BLaER1 (cell line): Measurements from ENCODE around the gene MYO1D.

Source experiments
- H3K27ac ChIP-seq: shearing (Covaris generic); formaldehyde crosslinking; 2 replicates; pipeline ENCODE4 v1.8.1; 2022
- H3K27me3 ChIP-seq: shearing (Covaris generic); formaldehyde crosslinking; 2 replicates; pipeline ENCODE4 v1.8.1; 2022
- H3K36me3 ChIP-seq: shearing (Covaris generic); formaldehyde crosslinking; 2 replicates; pipeline ENCODE4 v1.8.1; 2022
- H3K4me1 ChIP-seq: shearing (Covaris generic); formaldehyde crosslinking; 2 replicates; pipeline ENCODE4 v1.8.1; 2022
- H3K4me2 ChIP-seq: shearing (Covaris generic); formaldehyde crosslinking; 2 replicates; pipeline ENCODE4 v1.8.1; 2022
- H3K4me3 ChIP-seq: shearing (Covaris generic); formaldehyde crosslinking; 2 replicates; pipeline ENCODE4 v1.8.1; 2022
- H3K9ac ChIP-seq: shearing (Covaris generic); formaldehyde crosslinking; 2 replicates; pipeline ENCODE4 v1.8.1; 2022
- H3K9me3 ChIP-seq: shearing (Covaris generic); formaldehyde crosslinking; 2 replicates; pipeline ENCODE4 v1.8.1; 2022
- H4K20me1 ChIP-seq: shearing (Covaris generic); formaldehyde crosslinking; 2 replicates; pipeline ENCODE4 v1.8.1; 2022
- Cebpa-rat ChIP-seq: shearing (Covaris generic); IDR thresholded peaks from 2 replicates; pipeline ENCODE4 v1.8.1; 2022

MYO1D gene

DNA sequence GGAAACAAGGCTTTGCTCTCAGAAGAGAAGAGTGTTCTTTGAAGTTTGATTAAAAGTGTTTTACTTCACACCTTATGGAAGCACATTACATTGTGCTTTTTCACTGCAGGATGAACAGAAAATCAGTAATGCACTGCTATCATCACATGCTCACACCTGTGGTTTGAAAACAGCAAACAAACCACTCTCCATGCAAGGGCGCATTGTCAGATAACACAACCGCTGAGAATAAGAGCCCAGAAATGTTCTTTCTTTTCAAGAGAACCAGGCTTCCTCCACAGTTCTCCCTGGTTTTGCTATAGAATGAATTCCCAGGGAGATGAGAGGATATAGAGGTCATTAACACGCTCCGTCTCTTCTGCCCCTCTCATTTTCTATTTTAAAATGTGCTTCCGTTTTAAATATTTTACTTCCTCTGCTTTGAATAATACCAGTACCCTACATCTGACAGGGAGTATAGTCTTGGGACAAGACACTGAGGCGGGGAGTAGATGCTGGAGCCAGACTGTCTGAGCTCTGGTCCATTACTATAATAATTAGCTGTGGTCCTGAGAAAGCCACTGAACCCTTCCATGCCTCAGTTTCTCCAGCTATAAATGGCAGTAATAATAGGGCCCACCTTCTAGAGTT, 318.5 kb downstream of the MYO1D start:
- Histone ChIP-seq H3K27ac (peak overlapping the region; percentile 66), H4K20me1 (no peaks in the 10 kb centered on the region), H3K36me3 (no peaks in the 10 kb centered on the region), H3K9ac (peak overlapping the region; percentile 55; the same call in 1 of the 2 replicates), H3K4me1 (peaks cover 32% of the 10 kb centered on the region), H3K4me2 (peak overlapping the region; percentile 88), H3K4me3 (peak overlapping the region; percentile 28; the same call in 1 of the 2 replicates), H3K27me3 (no peaks in the 10 kb centered on the region), H3K9me3 (no peaks in the 10 kb centered on the region)
- no peak for TF ChIP-seq Cebpa-rat

DNA sequence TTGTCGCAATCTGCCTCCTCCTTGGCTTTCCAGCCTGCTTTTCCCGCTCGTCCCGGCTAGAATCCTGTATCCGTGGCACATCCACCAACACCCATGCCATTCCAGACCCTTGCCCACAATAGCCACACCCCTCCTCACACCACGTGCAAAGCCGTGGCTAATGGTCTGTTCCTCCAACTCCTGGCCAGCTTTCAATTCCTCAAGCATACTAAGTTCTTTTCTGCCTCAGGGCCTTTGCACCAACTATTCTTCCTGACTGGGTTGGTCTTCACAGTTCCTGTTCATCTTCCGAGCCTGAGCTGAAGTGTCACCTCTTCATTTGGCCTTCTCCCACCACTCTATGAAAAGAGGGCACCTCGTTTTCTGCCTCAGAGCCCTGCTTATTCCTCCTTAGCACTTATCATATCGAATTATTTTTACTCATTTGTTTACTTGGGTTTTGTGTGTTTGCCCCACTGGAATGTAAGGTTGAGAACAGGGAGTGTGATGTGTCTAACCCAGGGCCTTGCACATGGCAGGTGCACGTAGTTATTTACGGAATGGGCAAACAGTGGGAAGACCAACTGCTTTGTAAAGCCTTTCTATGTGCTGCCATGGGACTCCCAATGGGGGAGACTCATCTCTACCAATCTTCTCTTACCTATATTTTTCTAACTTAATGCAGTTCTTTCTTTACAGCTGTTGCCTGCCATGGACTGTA, 321.2 kb downstream of the MYO1D start:
- H3K4me1 ChIP-seq = peaks cover 42% of the 10 kb centered on the region
- H3K9ac ChIP-seq = no peak overlapping the region
- no peak overlapping the region for H3K4me3 ChIP-seq
- H3K27ac ChIP-seq = no peak overlapping the region
- H3K9me3 ChIP-seq = no peaks in the 10 kb centered on the region
- no peak for TF ChIP-seq Cebpa-rat
- H3K36me3 ChIP-seq = no peaks in the 10 kb centered on the region
- H3K27me3 ChIP-seq = no peaks in the 10 kb centered on the region
- H4K20me1 ChIP-seq = no peaks in the 10 kb centered on the region
- H3K4me2 ChIP-seq = no peak overlapping the region

- Histone ChIP-seq H3K36me3 (no peaks in the 10 kb centered on the region), H3K27me3 (no peaks in the 10 kb centered on the region), H3K4me1 (peaks cover 30% of the 10 kb centered on the region), H3K4me2 (no peak overlapping the region), H4K20me1 (no peaks in the 10 kb centered on the region), H3K9me3 (no peaks in the 10 kb centered on the region), H3K4me3 (no peak overlapping the region), H3K9ac (no peak overlapping the region), H3K27ac (no peak overlapping the region)
- no peak for TF ChIP-seq Cebpa-rat
Observed at GRCh38 chr17:32553168-32553567, 323.8 kb downstream of the MYO1D start.

DNA sequence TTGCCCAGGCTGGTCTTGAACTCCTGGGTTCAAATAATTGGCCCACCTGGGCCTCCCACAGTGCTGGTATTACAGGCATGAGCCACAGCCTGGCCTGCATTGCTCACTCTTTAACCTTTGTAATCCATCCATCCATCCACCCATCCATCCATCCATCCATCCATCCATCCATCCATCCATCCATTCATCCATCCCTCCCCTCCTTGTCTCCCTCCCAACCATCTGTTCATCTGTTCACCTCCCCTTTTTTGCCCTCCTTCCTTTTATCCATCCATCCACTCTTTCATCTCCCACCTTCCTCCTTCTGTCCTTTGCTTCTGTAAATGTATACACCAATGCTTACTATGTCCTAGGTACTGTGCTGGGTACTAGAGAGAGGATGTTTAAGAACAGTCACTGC, 324.6 kb downstream of the MYO1D start:
- Histone ChIP-seq H3K27me3 (no peaks in the 10 kb centered on the region), H3K27ac (no peak overlapping the region), H3K36me3 (no peaks in the 10 kb centered on the region)

DNA sequence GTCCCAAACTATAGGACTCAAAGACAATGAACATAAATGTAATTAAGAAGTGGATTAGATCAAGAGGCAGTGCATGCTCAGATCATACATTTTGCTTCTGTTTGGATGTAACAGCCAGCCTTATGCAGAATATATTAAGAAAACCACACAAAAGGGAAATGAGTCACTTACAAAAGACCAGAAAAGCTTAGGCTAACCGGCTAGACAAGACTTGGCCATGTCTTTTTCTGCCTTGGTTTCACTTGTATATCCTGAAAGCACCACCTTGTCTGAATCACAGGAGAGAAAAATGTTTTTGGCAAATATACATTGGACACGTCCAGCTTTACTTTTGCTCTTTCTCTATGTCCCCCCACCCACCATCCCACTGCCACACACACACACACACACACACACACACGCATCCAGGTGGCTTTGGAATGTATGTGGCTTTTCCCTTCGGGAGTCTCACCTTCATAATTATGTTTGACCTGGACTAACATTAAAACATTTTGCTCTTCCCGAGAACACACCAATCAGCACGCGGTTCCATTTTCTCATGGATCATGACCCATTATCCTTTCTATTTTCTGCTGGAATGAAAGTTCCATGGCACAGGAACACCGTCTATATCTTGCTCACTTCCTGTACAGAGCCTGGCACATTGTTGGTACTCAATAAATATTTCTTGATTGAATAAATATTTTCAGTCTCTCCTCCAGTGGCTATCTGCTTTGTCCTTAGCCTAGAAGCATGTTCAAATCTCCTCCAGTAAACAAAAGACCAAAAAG, 325.6 kb downstream of the MYO1D start:
- Histone ChIP-seq H3K9ac (no peak overlapping the region), H3K4me2 (peak overlapping the region; percentile 40), H4K20me1 (no peaks in the 10 kb centered on the region), H3K4me3 (no peak overlapping the region), H3K36me3 (no peaks in the 10 kb centered on the region), H3K27me3 (no peaks in the 10 kb centered on the region), H3K4me1 (peaks cover 14% of the 10 kb centered on the region), H3K27ac (no peak overlapping the region), H3K9me3 (no peaks in the 10 kb centered on the region)
- TF ChIP-seq Cebpa-rat = no peak

More for the DNA sequence above, 324.6 kb downstream of the MYO1D start:
- no peaks in the 10 kb centered on the region for H3K9me3 ChIP-seq
- H3K9ac ChIP-seq = no peak overlapping the region
- H3K4me2 ChIP-seq = no peak overlapping the region
- peaks cover 21% of the 10 kb centered on the region for H3K4me1 ChIP-seq
- no peaks in the 10 kb centered on the region for H4K20me1 ChIP-seq
- no peak overlapping the region for H3K4me3 ChIP-seq
- TF ChIP-seq Cebpa-rat = no peak

GRCh38 chr17:32549559-32549958, 327.4 kb downstream of the MYO1D start:
- Histone ChIP-seq H4K20me1 (no peaks in the 10 kb centered on the region), H3K4me1 (peaks cover 14% of the 10 kb centered on the region), H3K36me3 (no peaks in the 10 kb centered on the region), H3K9ac (no peak overlapping the region), H3K9me3 (no peaks in the 10 kb centered on the region), H3K27me3 (no peaks in the 10 kb centered on the region), H3K27ac (no peak overlapping the region), H3K4me3 (no peak overlapping the region), H3K4me2 (no peak overlapping the region)
- TF ChIP-seq Cebpa-rat = peak; percentile 89

DNA sequence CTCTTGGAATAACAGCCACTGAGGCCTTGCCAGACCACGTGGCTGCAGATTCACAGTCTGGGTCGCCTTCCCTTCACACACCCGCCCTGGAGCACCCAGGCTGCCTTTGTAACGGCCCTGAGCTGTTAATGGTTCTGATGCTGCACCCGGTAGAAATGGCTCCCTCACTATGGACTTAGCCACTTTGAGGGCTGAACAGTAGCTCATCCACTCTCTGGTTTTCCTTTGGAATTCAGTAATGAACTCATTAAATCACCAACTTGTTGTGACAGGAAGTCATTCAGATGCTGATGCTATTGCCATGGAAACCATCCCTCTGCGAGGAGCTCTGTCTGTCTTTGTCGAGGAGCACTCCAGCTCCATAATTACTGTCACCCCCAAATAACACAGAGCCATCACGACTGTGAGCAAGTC, 330.9 kb downstream of the MYO1D start:
- no peaks in the 10 kb centered on the region for H4K20me1 ChIP-seq
- H3K9ac ChIP-seq = no peak overlapping the region
- H3K4me3 ChIP-seq = no peak overlapping the region
- H3K27me3 ChIP-seq = no peaks in the 10 kb centered on the region
- no peak overlapping the region for H3K27ac ChIP-seq
- TF ChIP-seq Cebpa-rat = no peak
- no peak overlapping the region for H3K4me2 ChIP-seq
- H3K36me3 ChIP-seq = no peaks in the 10 kb centered on the region
- H3K9me3 ChIP-seq = no peaks in the 10 kb centered on the region
- peaks cover 7% of the 10 kb centered on the region for H3K4me1 ChIP-seq

GRCh38 chr17:32542186-32542585, 334.7 kb downstream of the MYO1D start:
- peaks cover 1% of the 10 kb centered on the region; the same call in 1 of the 2 replicates for H3K4me1 ChIP-seq
- no peak overlapping the region for H3K4me3 ChIP-seq
- H4K20me1 ChIP-seq = no peaks in the 10 kb centered on the region
- H3K9me3 ChIP-seq = no peaks in the 10 kb centered on the region
- no peaks in the 10 kb centered on the region for H3K27me3 ChIP-seq
- no peak overlapping the region for H3K4me2 ChIP-seq
- TF ChIP-seq Cebpa-rat = no peak
- H3K36me3 ChIP-seq = no peaks in the 10 kb centered on the region
- no peak overlapping the region for H3K27ac ChIP-seq
- H3K9ac ChIP-seq = no peak overlapping the region

DNA sequence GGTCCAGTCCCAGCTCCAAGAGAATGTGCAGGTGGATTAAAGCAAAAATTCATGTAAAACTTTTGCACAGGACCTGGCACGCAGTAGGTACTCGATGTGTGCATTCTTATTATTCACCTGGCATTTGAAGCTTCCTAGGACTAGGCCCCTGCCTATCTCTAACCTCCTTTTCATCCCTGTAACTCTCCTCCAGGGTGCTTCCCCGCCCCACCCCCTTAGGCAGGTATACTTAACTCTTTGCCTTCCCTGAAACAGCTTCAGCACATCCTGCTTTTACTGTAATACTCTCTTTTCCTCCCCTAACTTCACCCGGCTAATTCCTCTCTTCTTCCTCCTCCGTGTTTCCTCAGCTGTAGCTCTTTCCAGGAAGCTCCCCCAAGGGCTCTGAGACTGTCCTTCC, 335.3 kb downstream of the MYO1D start:
- H3K9me3 ChIP-seq = no peaks in the 10 kb centered on the region
- no peak for TF ChIP-seq Cebpa-rat
- no peaks in the 10 kb centered on the region for H4K20me1 ChIP-seq
- H3K27ac ChIP-seq = no peak overlapping the region
- no peaks in the 10 kb centered on the region for H3K36me3 ChIP-seq
- no peak overlapping the region for H3K9ac ChIP-seq
- no peak overlapping the region for H3K4me3 ChIP-seq
- peaks cover 6% of the 10 kb centered on the region for H3K4me1 ChIP-seq
- no peaks in the 10 kb centered on the region for H3K27me3 ChIP-seq
- H3K4me2 ChIP-seq = no peak overlapping the region
